Right cardiac atrium (tissue), 5 donors: ENCODE data around the gene CHAC1. TPM values are rescaled to one million over a fixed set of nuclear protein-coding genes. Genes with fewer than 3 reads are reported as not detected.

Experiments
- ATAC-seq, 2 donors: fragments of 200-7000 bp; cut with Tn5 transposase; one replicate each; pipeline versions ENCODE4 v1.8.0 to v1.9.1; 2020; ENCODE audit warnings: moderate library complexity in 2 of 2, mild to moderate bottlenecking in 1 of 2
- DNase-seq, 3 donors: peaks; one replicate each; pipeline ENCODE4 v3.0.0-alpha.2; 2020
- H3K27ac ChIP-seq: one replicate; pipeline ENCODE4 v1.5.1; 2013; ENCODE audit warnings: mild to moderate bottlenecking, low read length, control low read depth, moderate library complexity
- H3K27me3 ChIP-seq: one replicate; pipeline ENCODE4 v1.6.1; 2013; ENCODE audit not compliant: control insufficient read depth, insufficient read depth
- H3K4me1 ChIP-seq: one replicate; pipeline ENCODE4 v1.6.1; 2013; ENCODE audit warnings: low read length; ENCODE audit not compliant: control insufficient read depth, insufficient read depth
- H3K4me3 ChIP-seq: one replicate; pipeline ENCODE4 v1.5.1; 2013; ENCODE audit warnings: low read length, control low read depth
- H3K9me3 ChIP-seq: one replicate; pipeline ENCODE4 v1.6.1; 2013; ENCODE audit warnings: low read length; ENCODE audit not compliant: control insufficient read depth
- WGBS: extraction: QIAGEN DNeasy Blood & Tissue Kit; methylation state at CpG from one replicate; pipeline ENCODE4 v1.1.7; 2013; 5-methylcytosine and 5-hydroxymethylcytosine counted together
- intact Hi-C, 4 donors: fragments of 100-400 bp; cut with DNase I; formaldehyde crosslinking; loops; one replicate each; pipeline versions ENCODE4 v1.11.0 to v1.14.0; 2022 to 2023
- polyA plus RNA-seq: library from polyadenylated mRNA; stranded (reverse); fragments of 200-250 nt; gene quantifications from one replicate; pipeline ENCODE4 v1.2.3, GENCODE V29; 2013
- total RNA-seq, 4 donors: library from RNA; stranded (reverse); fragmentation: NEBNext Ultra II Directional; extraction: Animal tissue kit (Norgen Biotek cat#: 25700); gene quantifications; one replicate each; pipeline ENCODE4 v1.2.1, GENCODE V29; 2021
- donor health status: healthy with polysubstance abuse.
- donor health status: DM: no; HTN: yes; CAD: no.
- donor health status: DM: no; HTN: no; CAD: no.
- donor health status: DM: no; HTN: yes; CAD: no; lungs with severe emphysema.
- donor health status: DM: yes; HTN: yes; CAD: no.

The CHAC1 gene
- total and polyA plus RNA-seq, 5 donors, result 1.6 to 3.2 (median 1.8) TPM

DNA sequence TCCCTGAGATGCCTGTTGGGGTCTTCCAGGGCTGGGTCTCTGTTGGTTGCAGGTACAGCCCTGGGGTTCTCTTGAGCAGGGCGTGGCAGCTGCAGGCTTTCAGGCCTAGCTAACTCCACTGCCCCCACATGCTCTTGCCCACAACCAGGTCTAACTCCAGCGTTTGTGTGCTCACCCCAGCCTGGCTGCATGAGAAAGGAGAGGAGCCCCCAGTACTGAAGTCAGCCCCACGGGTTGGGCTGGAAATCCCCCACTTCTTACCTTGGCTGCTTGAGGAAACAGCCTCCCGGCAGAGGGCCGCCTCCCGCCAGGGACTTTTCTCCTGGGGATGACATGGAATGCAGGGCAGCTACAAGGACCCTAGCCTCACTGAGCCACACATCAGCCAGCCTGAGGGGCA lies 40.8 kb upstream of the CHAC1 start:
- 76% methylated on average over 6 of the region's 6 CpGs for WGBS
- ATAC-seq (no peak), DNase-seq (peak in 1 of 3 donors; percentile 9)
- no peaks in the 10 kb centered on the region for H3K9me3 ChIP-seq
- no peak overlapping the region for H3K27ac ChIP-seq
- peaks cover 5% of the 10 kb centered on the region for H3K4me1 ChIP-seq
- intact Hi-C loops, result no loop called here
- no peak overlapping the region for H3K4me3 ChIP-seq
- H3K27me3 ChIP-seq, result no peaks in the 10 kb centered on the region

DNA sequence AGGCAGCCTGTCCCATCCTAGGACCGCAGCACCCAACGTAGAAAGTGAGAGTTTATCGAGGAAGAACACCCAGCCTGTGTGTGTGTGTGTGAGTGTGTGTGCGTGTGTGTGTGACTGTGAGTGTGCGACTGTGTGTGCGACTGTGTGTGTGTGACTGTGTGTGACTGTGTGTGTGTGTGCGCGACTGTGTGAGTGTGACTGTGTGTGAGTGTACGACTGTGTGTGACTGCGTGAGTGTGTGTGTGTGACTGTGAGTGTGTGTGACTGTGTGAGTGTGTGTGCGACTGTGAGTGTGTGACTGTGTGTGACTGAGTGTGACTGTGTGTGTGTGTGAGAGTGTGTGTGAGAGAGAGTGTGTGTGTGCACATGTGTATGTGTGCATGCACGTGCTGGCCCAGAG lies 39.3 kb upstream of the CHAC1 start:
- intact Hi-C loops, result no loop called here
- no peak overlapping the region for H3K27ac ChIP-seq
- peaks cover 4% of the 10 kb centered on the region for H3K4me1 ChIP-seq
- no peak overlapping the region for H3K4me3 ChIP-seq
- whole genome bisulfite sequencing, result 96% methylated on average over 12 of the region's 12 CpGs
- no peaks in the 10 kb centered on the region for H3K9me3 ChIP-seq
- no peak for ATAC-seq
- DNase-seq, result peak in 1 of 3 donors; percentile 9
- H3K27me3 ChIP-seq, result no peaks in the 10 kb centered on the region

DNA sequence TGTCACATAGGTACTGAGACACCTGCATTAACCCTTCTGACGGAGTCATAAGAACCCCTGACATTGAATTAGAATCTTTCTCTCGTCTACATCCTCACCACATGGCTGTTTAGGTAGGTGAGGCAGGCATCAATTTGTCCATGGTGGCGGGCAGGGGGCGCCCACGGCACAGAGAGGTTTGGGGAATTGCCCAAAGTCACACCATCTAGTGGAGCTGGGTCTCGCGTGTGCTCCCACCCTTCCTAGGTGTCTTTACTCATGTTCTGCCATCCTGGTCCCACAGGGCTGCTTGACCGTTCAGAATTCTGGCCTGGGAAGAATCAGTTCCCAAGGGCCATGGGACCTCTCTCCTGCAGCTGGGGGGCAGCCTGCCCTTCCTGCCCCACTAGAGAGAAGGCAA lies 38.8 kb upstream of the CHAC1 start:
- intact Hi-C loops, result no loop called here
- no peak for ATAC-seq
- Histone ChIP-seq H3K4me3 (no peak overlapping the region), H3K4me1 (peaks cover 4% of the 10 kb centered on the region), H3K9me3 (no peaks in the 10 kb centered on the region), H3K27me3 (no peaks in the 10 kb centered on the region), H3K27ac (no peak overlapping the region)
- WGBS, result 75% methylated on average over 8 of the region's 8 CpGs
- no peak for DNase-seq

DNA sequence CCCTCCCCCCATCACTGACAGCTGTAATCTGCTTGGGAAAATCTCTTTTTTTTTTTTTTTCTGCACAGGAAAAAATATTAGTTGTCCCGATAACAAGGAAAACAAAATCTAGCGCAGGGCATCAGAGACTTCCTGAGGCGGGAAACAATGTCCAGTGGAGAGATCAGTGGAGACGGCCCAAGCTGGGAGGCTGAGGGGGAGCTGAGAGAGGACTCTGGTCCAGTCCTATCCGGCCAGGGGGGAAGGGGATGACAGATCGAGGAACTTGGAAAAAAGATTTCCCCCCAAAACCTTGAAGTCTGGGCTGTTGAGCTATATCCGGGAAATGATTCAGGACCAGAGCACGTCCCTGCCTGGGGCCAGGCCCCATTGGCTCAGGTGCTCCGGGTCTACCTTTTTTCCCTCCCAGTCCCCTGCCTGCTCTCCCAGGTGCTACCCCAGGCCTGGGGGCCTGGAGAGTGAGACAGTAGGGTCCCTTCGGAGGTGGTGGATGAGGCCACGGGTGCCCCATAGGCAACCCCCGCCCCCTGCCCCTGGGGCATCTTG lies 38.1 kb upstream of the CHAC1 start:
- no peaks in the 10 kb centered on the region for H3K27me3 ChIP-seq
- no peak overlapping the region for H3K4me3 ChIP-seq
- no peak for ATAC-seq
- no peaks in the 10 kb centered on the region for H3K4me1 ChIP-seq
- intact Hi-C loops, result no loop called here
- peak in 1 of 3 donors; percentile 51 for DNase-seq
- 64% methylated on average over 12 of the region's 12 CpGs for WGBS
- no peaks in the 10 kb centered on the region for H3K9me3 ChIP-seq
- no peak overlapping the region for H3K27ac ChIP-seq

DNA sequence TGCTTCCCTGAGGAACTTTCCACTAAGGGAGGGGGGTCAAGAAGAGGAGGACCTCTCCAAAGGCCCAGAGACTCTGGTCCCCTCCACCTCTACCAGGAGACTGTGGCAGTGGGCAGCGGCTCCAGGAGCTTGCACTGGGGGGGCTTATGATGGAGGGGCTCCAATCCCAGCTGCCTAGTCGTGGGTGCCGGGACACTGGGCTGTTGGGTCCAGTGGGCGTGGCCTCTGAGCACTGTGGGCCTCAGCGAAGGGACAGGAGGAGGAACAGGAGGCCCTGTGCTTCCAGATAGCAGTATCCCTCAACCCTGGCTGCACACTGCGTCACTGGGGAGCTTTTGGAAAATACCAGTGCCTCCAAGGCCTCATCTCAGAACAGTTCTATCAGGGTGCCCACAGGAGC lies 37.6 kb upstream of the CHAC1 start:
- H3K27ac ChIP-seq, result no peak overlapping the region
- H3K4me1 ChIP-seq, result no peaks in the 10 kb centered on the region

DNA sequence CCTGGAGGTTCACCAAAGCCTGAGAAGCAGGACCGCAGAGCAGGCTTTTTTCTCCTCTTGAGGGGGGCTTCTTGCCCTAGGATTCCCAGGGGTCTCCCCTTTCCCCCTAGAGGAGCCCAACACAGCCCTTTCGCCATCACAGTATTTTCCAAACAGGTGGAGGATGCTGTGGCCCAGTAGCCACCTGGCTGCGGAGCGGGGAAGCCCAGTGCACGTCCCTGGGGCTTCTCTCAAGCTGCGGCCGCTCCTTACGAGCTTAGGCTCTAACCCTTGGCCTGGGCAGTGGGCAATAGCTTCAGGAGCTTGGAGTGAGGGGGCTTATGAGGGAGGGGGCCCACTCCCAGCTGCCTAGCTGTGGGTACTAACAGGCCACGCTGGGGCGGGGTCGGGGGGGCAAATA lies 35.7 kb upstream of the CHAC1 start:
- H3K4me1 ChIP-seq, result no peaks in the 10 kb centered on the region
- ATAC-seq (no peak), DNase-seq (peak in 1 of 3 donors; percentile 37)
- no peaks in the 10 kb centered on the region for H3K27me3 ChIP-seq
- 60% methylated on average over 11 of the region's 11 CpGs for WGBS
- no peak overlapping the region for H3K27ac ChIP-seq
- H3K9me3 ChIP-seq, result no peaks in the 10 kb centered on the region
- intact Hi-C loops, result no loop called here
- H3K4me3 ChIP-seq, result no peak overlapping the region

More for the DNA sequence above, 37.6 kb upstream of the CHAC1 start:
- ATAC-seq (no peak), DNase-seq (no peak)
- Histone ChIP-seq H3K4me3 (no peak overlapping the region), H3K9me3 (no peaks in the 10 kb centered on the region), H3K27me3 (no peaks in the 10 kb centered on the region)
- intact Hi-C loops, result no loop called here
- WGBS, result 61% methylated on average over 6 of the region's 6 CpGs

DNA sequence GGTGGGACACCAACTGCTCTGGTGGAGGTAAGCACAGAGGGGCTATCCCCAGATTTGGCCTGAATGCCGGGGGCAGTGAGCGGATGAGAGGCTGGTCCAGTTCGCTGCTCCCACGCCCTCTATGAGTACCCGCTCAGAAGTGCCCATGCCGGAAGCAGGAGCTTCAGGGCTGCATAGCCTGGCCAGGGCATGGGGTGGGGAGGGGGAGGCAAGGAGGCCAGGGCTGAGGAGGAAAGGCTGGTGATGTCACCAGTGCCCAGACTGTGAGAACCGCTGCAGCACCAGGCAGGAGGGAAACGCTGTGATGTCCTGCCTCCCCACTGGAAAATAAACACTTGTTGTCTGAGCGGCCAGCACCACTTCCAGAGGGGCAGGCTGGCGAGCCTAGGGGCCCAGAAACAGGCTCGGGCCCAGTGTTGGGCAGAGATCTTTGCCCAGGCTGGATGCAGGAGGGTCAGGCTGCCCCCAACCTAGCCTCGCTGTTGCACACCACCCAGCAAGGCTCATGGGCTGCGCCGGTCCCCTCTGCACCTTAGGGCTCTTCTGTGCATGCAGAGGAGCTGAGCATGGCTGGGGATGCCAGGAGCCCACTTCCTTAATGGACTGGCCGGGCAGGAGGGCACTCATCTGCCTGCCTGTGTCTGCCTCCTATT lies 35.0 kb upstream of the CHAC1 start:
- no peak overlapping the region for H3K4me3 ChIP-seq
- H3K27ac ChIP-seq, result peak overlapping the region; percentile 26
- WGBS, result 68% methylated on average over 15 of the region's 15 CpGs
- no peaks in the 10 kb centered on the region for H3K9me3 ChIP-seq
- no peaks in the 10 kb centered on the region for H3K4me1 ChIP-seq
- ATAC-seq (peak; percentile 20 to 27), DNase-seq (peak in 2 of 3 donors; percentile 37 to 61)
- intact Hi-C loops, result no loop called here
- no peaks in the 10 kb centered on the region for H3K27me3 ChIP-seq

DNA sequence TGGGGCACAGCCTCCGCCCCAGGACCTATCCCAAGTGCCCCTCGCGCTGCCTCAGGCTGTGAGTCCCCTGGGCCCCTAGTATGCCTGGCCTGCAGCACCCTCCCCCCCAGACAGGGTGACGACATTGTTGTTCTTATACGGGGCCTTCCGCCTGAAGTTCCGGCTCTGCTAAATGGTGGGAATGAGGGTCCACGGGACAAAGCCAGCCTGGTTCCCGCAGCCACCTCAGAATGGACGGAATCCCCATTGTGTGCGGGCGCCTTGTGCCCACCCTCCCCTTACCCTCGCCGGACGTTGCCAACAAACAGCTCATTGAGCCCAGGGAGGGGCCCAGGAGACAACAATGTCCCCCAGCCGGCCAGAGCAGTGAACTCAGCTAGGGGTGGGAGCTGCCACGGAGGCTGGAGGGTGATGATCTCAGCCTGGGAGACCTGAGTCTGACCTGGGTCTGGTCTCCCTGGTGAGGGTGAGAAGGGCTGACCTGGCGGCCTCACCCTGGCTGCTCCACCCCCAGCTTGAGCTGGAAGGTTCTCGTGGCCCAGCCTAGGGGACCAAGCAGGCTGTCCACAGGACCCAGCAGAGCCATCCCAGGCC lies 34.4 kb upstream of the CHAC1 start:
- Histone ChIP-seq H3K27me3 (no peaks in the 10 kb centered on the region), H3K4me3 (no peak overlapping the region), H3K4me1 (no peaks in the 10 kb centered on the region), H3K27ac (peak overlapping the region; percentile 11), H3K9me3 (no peaks in the 10 kb centered on the region)
- intact Hi-C loops, result no loop called here
- DNase-seq, result peak in 2 of 3 donors; percentile 50 to 64
- peak; percentile 32 to 61 for ATAC-seq
- WGBS, result 63% methylated on average over 19 of the region's 19 CpGs

DNA sequence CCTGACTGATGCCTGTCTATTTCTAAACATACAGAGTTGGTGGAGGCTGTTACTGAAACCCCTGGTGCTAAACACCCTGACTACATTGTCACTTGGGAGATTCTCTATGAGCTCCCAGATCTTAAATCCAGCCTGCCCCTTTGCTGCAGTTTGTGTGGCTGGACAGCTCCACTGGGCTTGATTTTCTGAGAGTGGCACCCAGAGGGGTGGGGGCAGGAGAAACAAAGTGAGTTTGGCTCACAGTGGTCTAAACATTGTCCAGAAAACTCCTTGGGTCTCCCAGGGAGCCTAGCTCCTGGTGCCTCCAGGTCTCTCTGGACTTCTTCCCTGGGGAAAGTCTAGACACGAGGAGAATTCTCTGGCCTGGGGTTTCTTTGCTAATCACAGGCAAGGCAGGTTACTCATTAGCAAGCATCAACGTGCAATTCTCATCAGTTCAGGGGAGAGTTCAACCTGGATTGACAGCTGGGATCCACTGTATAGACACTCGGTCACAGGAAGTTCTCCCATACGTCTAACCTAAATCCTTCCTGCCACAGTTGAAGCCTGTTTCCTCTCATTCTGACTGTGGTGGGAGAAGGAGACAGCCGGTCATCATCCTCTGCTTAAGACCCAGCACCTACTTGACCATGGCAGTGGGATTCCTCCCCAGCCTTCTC lies 31.2 kb upstream of the CHAC1 start:
- Histone ChIP-seq H3K27me3 (no peaks in the 10 kb centered on the region), H3K4me3 (no peak overlapping the region), H3K4me1 (peaks cover 2% of the 10 kb centered on the region), H3K9me3 (no peaks in the 10 kb centered on the region), H3K27ac (no peak overlapping the region)
- intact Hi-C loops, result no loop called here
- peak in 1 of 3 donors; percentile 5 for DNase-seq
- no peak for ATAC-seq
- 63% methylated on average over 5 of the region's 5 CpGs for WGBS

DNA sequence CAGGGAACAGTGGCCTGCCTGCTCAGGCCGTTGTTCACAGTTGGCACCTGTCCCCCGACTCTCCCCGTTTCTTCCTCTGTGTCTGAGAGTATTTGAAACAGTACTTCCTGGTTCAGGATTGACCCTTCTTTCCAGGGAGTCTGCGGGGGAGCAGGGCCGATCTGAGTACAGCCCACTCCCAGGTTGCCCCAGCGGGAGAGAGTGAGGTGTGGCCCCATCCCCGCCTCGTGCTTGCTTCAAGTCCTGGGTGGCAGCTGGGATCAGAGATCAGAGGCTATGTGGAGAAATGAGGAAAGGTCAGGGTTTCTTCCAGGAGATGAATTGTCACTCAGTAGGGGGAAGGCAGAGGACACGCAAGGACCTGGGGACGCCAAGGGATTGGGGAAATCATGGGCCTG lies 30.7 kb upstream of the CHAC1 start:
- intact Hi-C loops, result no loop called here
- 64% methylated on average over 10 of the region's 10 CpGs for WGBS
- H3K27me3 ChIP-seq, result no peaks in the 10 kb centered on the region

DNA sequence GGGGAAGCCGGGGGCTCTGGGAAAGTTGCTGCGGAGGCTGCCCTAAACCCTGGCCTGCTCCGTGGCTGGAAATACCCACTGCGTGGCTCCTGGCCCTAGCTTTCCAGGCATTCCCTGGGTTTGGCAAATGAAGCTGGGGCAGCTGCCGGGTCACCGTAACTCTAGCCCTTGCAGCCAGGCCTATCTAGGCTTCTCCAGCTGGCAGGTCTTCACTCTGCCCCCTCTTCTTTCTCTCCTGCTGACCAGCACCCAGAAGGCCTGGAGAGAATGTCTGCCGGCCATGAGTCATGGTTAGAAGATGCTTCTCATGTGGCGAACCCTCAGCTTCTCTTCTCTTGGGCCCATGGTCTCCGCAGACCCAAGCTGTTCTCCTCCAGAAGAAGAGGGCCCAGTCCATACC lies 29.7 kb upstream of the CHAC1 start:
- no peak for ATAC-seq
- H3K4me1 ChIP-seq, result peaks cover 2% of the 10 kb centered on the region
- H3K4me3 ChIP-seq, result no peak overlapping the region
- H3K27ac ChIP-seq, result no peak overlapping the region
- no peaks in the 10 kb centered on the region for H3K27me3 ChIP-seq
- 79% methylated on average over 9 of the region's 9 CpGs for WGBS
- intact Hi-C loops, result no loop called here
- no peaks in the 10 kb centered on the region for H3K9me3 ChIP-seq
- DNase-seq, result no peak

More for the DNA sequence above, 30.7 kb upstream of the CHAC1 start:
- ATAC-seq (no peak), DNase-seq (peak in 1 of 3 donors; percentile 22)
- H3K9me3 ChIP-seq, result no peaks in the 10 kb centered on the region
- no peak overlapping the region for H3K4me3 ChIP-seq
- peaks cover 2% of the 10 kb centered on the region for H3K4me1 ChIP-seq
- no peak overlapping the region for H3K27ac ChIP-seq
